Measurements from ENCODE around the gene EHBP1. TPM values are rescaled to one million over a fixed set of nuclear protein-coding genes. Genes with fewer than 3 reads are reported as not detected.

EHBP1 gene
- total RNA-seq, 1 donor from 2014 or later = 46.5 TPM

- no peak for DNase-seq (ENCODE audit: extremely low spot score, unreplicated experiment)
- TF ChIP-seq CTCF (IDR thresholded peaks at IDR 0.05) = no peak
- Mint-ChIP-seq H3K4me3 (ENCODE audit: unreplicated experiment) (no peak overlapping the region), H3K9me3 (ENCODE audit: unreplicated experiment) (no peaks in the 10 kb centered on the region), H3K36me3 (ENCODE audit: unreplicated experiment) (peaks cover 6% of the 10 kb centered on the region), H3K27ac (ENCODE audit: unreplicated experiment) (no peak overlapping the region), H3K4me1 (ENCODE audit: unreplicated experiment) (no peaks in the 10 kb centered on the region), H3K27me3 (ENCODE audit: unreplicated experiment) (no peaks in the 10 kb centered on the region)
Measured at GRCh38 chr2:63027220-63027619, 321.7 kb downstream of the EHBP1 start.

GRCh38 chr2:63029058-63029457 is 323.5 kb downstream of the EHBP1 start:
- Mint-ChIP-seq H3K4me1 (ENCODE audit: unreplicated experiment) (no peaks in the 10 kb centered on the region), H3K9me3 (ENCODE audit: unreplicated experiment) (no peaks in the 10 kb centered on the region), H3K36me3 (ENCODE audit: unreplicated experiment) (peaks cover 3% of the 10 kb centered on the region), H3K27me3 (ENCODE audit: unreplicated experiment) (no peaks in the 10 kb centered on the region), H3K4me3 (ENCODE audit: unreplicated experiment) (no peak overlapping the region), H3K27ac (ENCODE audit: unreplicated experiment) (no peak overlapping the region)
- DNase-seq (ENCODE audit: extremely low spot score, unreplicated experiment) = no peak
- no peak for TF ChIP-seq CTCF (IDR thresholded peaks at IDR 0.05)

- Mint-ChIP-seq H3K27me3 (ENCODE audit: unreplicated experiment) (no peaks in the 10 kb centered on the region), H3K4me3 (ENCODE audit: unreplicated experiment) (no peak overlapping the region), H3K9me3 (ENCODE audit: unreplicated experiment) (no peaks in the 10 kb centered on the region), H3K36me3 (ENCODE audit: unreplicated experiment) (peaks cover 4% of the 10 kb centered on the region), H3K4me1 (ENCODE audit: unreplicated experiment) (peaks cover 2% of the 10 kb centered on the region), H3K27ac (ENCODE audit: unreplicated experiment) (no peak overlapping the region)
- DNase-seq (ENCODE audit: extremely low spot score, unreplicated experiment) = no peak
- TF ChIP-seq CTCF (IDR thresholded peaks at IDR 0.05) = no peak
Measured at GRCh38 chr2:63034526-63034925, 329.0 kb downstream of the EHBP1 start.

- H3K9me3 Mint-ChIP-seq (ENCODE audit: unreplicated experiment) = no peaks in the 10 kb centered on the region
- TF ChIP-seq CTCF (IDR thresholded peaks at IDR 0.05) = no peak
- no peak overlapping the region for H3K27ac Mint-ChIP-seq (ENCODE audit: unreplicated experiment)
- H3K4me1 Mint-ChIP-seq (ENCODE audit: unreplicated experiment) = peaks cover 2% of the 10 kb centered on the region
- H3K36me3 Mint-ChIP-seq (ENCODE audit: unreplicated experiment) = peaks cover 4% of the 10 kb centered on the region
- H3K4me3 Mint-ChIP-seq (ENCODE audit: unreplicated experiment) = no peak overlapping the region
- H3K27me3 Mint-ChIP-seq (ENCODE audit: unreplicated experiment) = no peaks in the 10 kb centered on the region
- no peak for DNase-seq (ENCODE audit: extremely low spot score, unreplicated experiment)
Measured at GRCh38 chr2:63035169-63035568, 329.7 kb downstream of the EHBP1 start.

GRCh38 chr2:63035660-63036059 is 330.1 kb downstream of the EHBP1 start:
- no peak overlapping the region for H3K27ac Mint-ChIP-seq (ENCODE audit: unreplicated experiment)
- H3K4me1 Mint-ChIP-seq (ENCODE audit: unreplicated experiment) = peaks cover 2% of the 10 kb centered on the region
- DNase-seq (ENCODE audit: extremely low spot score, unreplicated experiment) = no peak
- H3K27me3 Mint-ChIP-seq (ENCODE audit: unreplicated experiment) = no peaks in the 10 kb centered on the region
- H3K4me3 Mint-ChIP-seq (ENCODE audit: unreplicated experiment) = no peak overlapping the region
- no peak for TF ChIP-seq CTCF (IDR thresholded peaks at IDR 0.05)
- H3K36me3 Mint-ChIP-seq (ENCODE audit: unreplicated experiment) = peaks cover 6% of the 10 kb centered on the region
- H3K9me3 Mint-ChIP-seq (ENCODE audit: unreplicated experiment) = no peaks in the 10 kb centered on the region

All from osteocyte (in vitro differentiated cells).